ENCODE data around the gene TNFSF4. TPM values are rescaled to one million over a fixed set of nuclear protein-coding genes. Genes with fewer than 3 reads are reported as not detected.

TNFSF4 gene
- total and polyA plus RNA-seq, 9 donors: 0.24 to 2.8 (median 1.2) TPM

- TF ChIP-seq EP300 (IDR thresholded peaks at IDR 0.05) (no peak), POLR2A (IDR thresholded peaks at IDR 0.05) (no peak)
- no peaks in the 10 kb centered on the region for H3K4me1 ChIP-seq (ENCODE audit: insufficient read depth)
- H3K9me3 ChIP-seq: no peaks in the 10 kb centered on the region
- DNase-seq: no peak
- H3K36me3 ChIP-seq: no peaks in the 10 kb centered on the region
- 83 to 96% (median 91%) methylated on average over 3 of the region's 3 CpGs for WGBS, 3 donors
- no peaks in the 10 kb centered on the region for H3K27me3 ChIP-seq
- intact Hi-C loops (cut with DNase I): no loop called here
- H3K27ac ChIP-seq: no peak overlapping the region
- no peak overlapping the region for H3K4me3 ChIP-seq
Measured at GRCh38 chr1:173224280-173224892, 17.3 kb upstream of the TNFSF4 start.

GRCh38 chr1:173223031-173223380, 15.9 kb upstream of the TNFSF4 start:
- no peak for DNase-seq
- intact Hi-C loops (cut with DNase I): no loop called here
- H3K9me3 ChIP-seq: no peaks in the 10 kb centered on the region
- TF ChIP-seq EP300 (IDR thresholded peaks at IDR 0.05): no peak
- no peak for TF ChIP-seq POLR2A (IDR thresholded peaks at IDR 0.05)
- no peak for TF ChIP-seq CTCF (IDR thresholded peaks at IDR 0.05)
- H3K4me3 ChIP-seq: no peak overlapping the region
- H3K27ac ChIP-seq: no peak overlapping the region
- no peaks in the 10 kb centered on the region for H3K36me3 ChIP-seq
- H3K4me1 ChIP-seq (ENCODE audit: insufficient read depth): no peaks in the 10 kb centered on the region
- H3K27me3 ChIP-seq: no peaks in the 10 kb centered on the region

GRCh38 chr1:173222149-173223030, 15.3 kb upstream of the TNFSF4 start:
- WGBS, 3 donors: 64 to 68% (median 66%) methylated on average over 3 of the region's 3 CpGs
- TF ChIP-seq CTCF (IDR thresholded peaks at IDR 0.05): no peak
- TF ChIP-seq EP300 (IDR thresholded peaks at IDR 0.05): no peak
- no peak for TF ChIP-seq POLR2A (IDR thresholded peaks at IDR 0.05)
- DNase-seq: no peak
- no peak overlapping the region for H3K27ac ChIP-seq
- H3K4me3 ChIP-seq: no peak overlapping the region
- intact Hi-C loops (cut with DNase I): no loop called here
- H3K27me3 ChIP-seq: no peaks in the 10 kb centered on the region
- no peaks in the 10 kb centered on the region for H3K4me1 ChIP-seq (ENCODE audit: insufficient read depth)
- H3K9me3 ChIP-seq: no peaks in the 10 kb centered on the region
- H3K36me3 ChIP-seq: no peaks in the 10 kb centered on the region

- no peaks in the 10 kb centered on the region for H3K4me1 ChIP-seq (ENCODE audit: insufficient read depth)
- intact Hi-C loops (cut with DNase I): no loop called here
- no peaks in the 10 kb centered on the region for H3K9me3 ChIP-seq
- no peak overlapping the region for H3K27ac ChIP-seq
- no peak overlapping the region for H3K4me3 ChIP-seq
- no peak for DNase-seq
- TF ChIP-seq CTCF (IDR thresholded peaks at IDR 0.05) (no peak), EP300 (IDR thresholded peaks at IDR 0.05) (no peak), POLR2A (IDR thresholded peaks at IDR 0.05) (no peak)
- H3K27me3 ChIP-seq: no peaks in the 10 kb centered on the region
- 84 to 97% (median 94%) methylated on average over 1 of the region's 1 CpG for WGBS, 3 donors
- H3K36me3 ChIP-seq: no peaks in the 10 kb centered on the region
Measured at GRCh38 chr1:173220157-173220556, 13.0 kb upstream of the TNFSF4 start.

- intact Hi-C loops (cut with DNase I): loop anchor here in 1 of 4 donors (10.0 kb wide), 1 partner anchor 399 kb away; no protein-coding TSS in a partner anchor
- TF ChIP-seq POLR2A (IDR thresholded peaks at IDR 0.05): no peak
- TF ChIP-seq EP300 (IDR thresholded peaks at IDR 0.05): no peak
- TF ChIP-seq CTCF (IDR thresholded peaks at IDR 0.05): no peak
- H3K4me3 ChIP-seq: no peak overlapping the region
- WGBS, 3 donors: 97 to 100% (median 98%) methylated on average over 1 of the region's 1 CpG
- no peak for DNase-seq
- H3K36me3 ChIP-seq: no peaks in the 10 kb centered on the region
- H3K27ac ChIP-seq: no peak overlapping the region
- H3K27me3 ChIP-seq: no peaks in the 10 kb centered on the region
- H3K4me1 ChIP-seq (ENCODE audit: insufficient read depth): peaks cover 2% of the 10 kb centered on the region
- no peaks in the 10 kb centered on the region for H3K9me3 ChIP-seq
Measured at GRCh38 chr1:173213665-173214064, 6.5 kb upstream of the TNFSF4 start.

Measured in ovary (tissue), 9 donors.